ENCODE results near the gene THAP4.
"Not testable (repeated sequence)": the region's sequence is repeated elsewhere in the genome, so short reads cannot be mapped to it uniquely, and the experiment has no call there.

The THAP4 gene

DNA sequence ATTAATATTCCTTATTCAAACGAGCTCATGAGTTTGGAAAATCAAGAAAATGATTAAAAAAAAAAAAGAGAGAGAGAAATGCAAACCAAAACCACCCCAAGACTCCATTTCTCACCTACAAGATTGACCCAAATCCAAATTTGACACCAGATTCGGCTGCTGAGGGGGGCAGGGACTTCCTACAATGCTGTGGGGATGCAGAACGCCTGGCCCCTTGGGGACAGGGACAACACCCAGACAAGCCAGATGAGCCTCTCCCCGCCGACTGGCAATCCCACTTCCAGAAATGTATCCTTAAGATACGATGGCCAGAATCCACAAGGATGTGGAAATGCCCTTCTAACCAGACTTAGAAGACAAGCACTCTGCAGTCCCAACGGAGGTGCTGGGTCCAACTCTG is 57.7 kb downstream of the THAP4 start:
- DNase-seq: peak; percentile 10
- peaks cover 23% of the 10 kb centered on the region for H3K36me3 Mint-ChIP-seq
- CTCF ChIA-PET: no interaction called here

GRCh38 chr2:241577413-241578122 is 59.4 kb downstream of the THAP4 start:
- H3K36me3 Mint-ChIP-seq: peaks cover 10% of the 10 kb centered on the region
- CTCF ChIA-PET: no interaction called here

More for the DNA sequence above, 57.7 kb downstream of the THAP4 start:
- no peaks in the 10 kb centered on the region for H3K4me1 Mint-ChIP-seq
- peaks cover 7% of the 10 kb centered on the region for H3K9me3 Mint-ChIP-seq
- no peak overlapping the region for H3K27ac Mint-ChIP-seq
- no peaks in the 10 kb centered on the region for H3K27me3 Mint-ChIP-seq
- H3K4me3 Mint-ChIP-seq: no peak overlapping the region

GRCh38 chr2:241576293-241576654 is 60.7 kb downstream of the THAP4 start:
- H3K36me3 Mint-ChIP-seq: peaks cover 2% of the 10 kb centered on the region
- CTCF ChIA-PET: no interaction called here
- H3K9me3 Mint-ChIP-seq: no peaks in the 10 kb centered on the region
- no peak overlapping the region for H3K27ac Mint-ChIP-seq
- H3K4me3 Mint-ChIP-seq: no peak overlapping the region
- no peaks in the 10 kb centered on the region for H3K27me3 Mint-ChIP-seq
- peak; percentile 18 for DNase-seq
- no peaks in the 10 kb centered on the region for H3K4me1 Mint-ChIP-seq

More at GRCh38 chr2:241577413-241578122, 59.4 kb downstream of the THAP4 start:
- Mint-ChIP-seq H3K9me3 (peaks cover 7% of the 10 kb centered on the region), H3K27me3 (no peaks in the 10 kb centered on the region), H3K27ac (no peak overlapping the region), H3K4me1 (no peaks in the 10 kb centered on the region), H3K4me3 (no peak overlapping the region)
- DNase-seq: peak; percentile 16

DNA sequence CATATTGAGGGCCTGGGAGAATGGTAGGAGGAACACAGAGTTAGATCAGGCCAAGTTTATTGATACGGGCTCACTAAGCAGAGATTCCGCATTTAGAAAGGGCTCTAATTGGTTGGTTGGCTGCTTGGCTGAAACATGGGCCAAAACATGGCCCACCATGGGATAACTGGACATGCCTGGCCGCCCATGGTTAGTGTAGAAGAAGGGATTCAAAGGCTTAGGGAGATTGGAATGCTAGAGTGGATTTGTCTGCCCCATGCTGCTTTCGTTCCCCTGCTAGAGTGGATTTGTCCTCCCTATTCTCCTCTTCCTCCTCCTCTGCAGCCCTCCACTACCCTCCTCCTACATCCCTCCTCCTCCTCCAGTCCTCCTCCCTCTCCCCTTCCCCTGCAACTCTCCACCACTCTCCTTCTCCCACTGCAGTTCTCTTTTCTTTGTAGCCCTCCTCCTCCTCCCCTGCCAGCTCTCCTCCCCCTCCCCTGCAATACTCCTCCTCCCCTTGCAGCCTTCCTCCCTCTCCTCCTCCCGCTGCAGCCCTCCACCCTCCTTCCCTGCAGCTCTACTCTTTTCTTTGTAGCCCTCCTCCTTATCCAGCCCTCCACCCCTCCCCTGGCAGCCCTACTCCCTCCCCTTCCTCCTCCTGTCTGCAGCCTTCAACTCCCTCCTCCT is 61.2 kb downstream of the THAP4 start:
- Mint-ChIP-seq H3K4me3 (no peak overlapping the region), H3K27ac (no peak overlapping the region), H3K4me1 (no peaks in the 10 kb centered on the region), H3K36me3 (peaks cover 2% of the 10 kb centered on the region), H3K27me3 (no peaks in the 10 kb centered on the region), H3K9me3 (no peaks in the 10 kb centered on the region)
- CTCF ChIA-PET: no interaction called here
- DNase-seq: peak; percentile 19

DNA sequence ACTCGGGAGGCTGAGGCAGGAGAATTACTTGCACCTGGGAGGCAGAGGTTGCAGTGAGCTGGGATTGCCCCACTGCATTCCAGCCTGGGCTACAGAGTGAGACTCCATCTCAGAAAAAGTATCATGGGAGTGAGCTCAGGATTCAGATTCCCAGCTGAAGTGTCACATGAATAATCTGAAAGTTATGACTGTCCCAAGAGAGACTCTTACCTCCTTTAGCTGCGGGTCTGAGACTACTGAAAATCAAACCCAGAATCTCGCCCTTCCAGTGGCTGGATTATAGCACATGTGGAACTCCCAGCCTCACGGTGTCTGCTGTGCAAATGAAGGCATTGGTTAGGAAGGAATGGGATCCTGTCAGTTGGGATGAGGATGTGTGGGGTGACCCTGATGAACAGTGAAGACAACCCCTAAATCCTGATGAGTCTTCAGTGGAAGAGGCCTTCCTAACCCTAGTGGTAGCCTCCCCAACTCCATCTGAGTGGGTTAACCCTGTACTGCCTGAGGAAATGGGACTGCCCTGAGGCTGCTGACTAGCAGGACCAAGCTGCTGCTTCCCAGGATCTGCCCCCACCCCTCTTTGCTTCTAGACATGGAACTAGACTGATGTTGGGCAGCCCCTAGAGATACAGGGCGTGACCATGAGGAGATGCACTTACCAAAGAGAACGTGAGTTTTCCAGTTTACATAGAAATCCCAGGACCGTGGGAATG is 61.9 kb downstream of the THAP4 start:
- CTCF ChIA-PET: no interaction called here
- peak; percentile 19 for DNase-seq
- Mint-ChIP-seq H3K4me1 (no peaks in the 10 kb centered on the region), H3K9me3 (no peaks in the 10 kb centered on the region), H3K27ac (no peak overlapping the region), H3K4me3 (no peak overlapping the region), H3K27me3 (no peaks in the 10 kb centered on the region), H3K36me3 (peaks cover under 1% of the 10 kb centered on the region)

DNA sequence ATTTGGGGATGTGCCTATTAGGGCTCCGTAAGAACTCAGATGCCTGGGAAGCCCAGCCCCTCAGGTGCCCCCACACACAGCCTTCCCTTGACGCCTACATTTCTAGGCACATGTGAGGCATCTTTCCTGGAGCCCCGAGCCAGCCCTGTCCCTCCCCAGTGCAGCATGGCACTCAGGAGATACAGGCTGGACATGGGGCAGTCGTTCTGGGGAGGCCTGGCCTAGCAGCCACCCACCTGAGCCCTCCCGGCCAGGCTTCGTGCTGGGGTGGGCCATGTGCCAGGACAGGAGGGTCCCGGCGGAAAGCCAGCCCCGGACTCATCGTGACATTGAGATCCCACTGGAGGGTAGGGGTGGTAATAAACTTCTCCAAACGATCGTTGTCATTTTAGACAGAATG is 63.2 kb downstream of the THAP4 start:
- H3K27ac Mint-ChIP-seq: no peak overlapping the region
- H3K9me3 Mint-ChIP-seq: no peaks in the 10 kb centered on the region
- H3K4me3 Mint-ChIP-seq: no peak overlapping the region
- no peaks in the 10 kb centered on the region for H3K27me3 Mint-ChIP-seq
- DNase-seq: peak; percentile 16
- CTCF ChIA-PET: no interaction called here
- no peaks in the 10 kb centered on the region for H3K36me3 Mint-ChIP-seq
- H3K4me1 Mint-ChIP-seq: no peaks in the 10 kb centered on the region

- H3K9me3 Mint-ChIP-seq, H3K27ac Mint-ChIP-seq, H3K36me3 Mint-ChIP-seq, H3K27me3 Mint-ChIP-seq, H3K4me1 Mint-ChIP-seq, CTCF ChIA-PET, H3K4me3 Mint-ChIP-seq: not testable (repeated sequence)
- DNase-seq: peak; percentile 3
These were observed 63.9 kb downstream of the THAP4 start for GRCh38 chr2:241572915-241573651.

- no peaks in the 10 kb centered on the region for H3K36me3 Mint-ChIP-seq
- no peaks in the 10 kb centered on the region for H3K9me3 Mint-ChIP-seq
- no peaks in the 10 kb centered on the region for H3K4me1 Mint-ChIP-seq
- no peak overlapping the region for H3K27ac Mint-ChIP-seq
- H3K4me3 Mint-ChIP-seq: no peak overlapping the region
- peak; percentile 14 for DNase-seq
- H3K27me3 Mint-ChIP-seq: no peaks in the 10 kb centered on the region
- CTCF ChIA-PET: no interaction called here
These were observed 64.9 kb downstream of the THAP4 start for GRCh38 chr2:241571821-241572620.

GRCh38 chr2:241570961-241571581 is 65.9 kb downstream of the THAP4 start:
- H3K4me3 Mint-ChIP-seq: no peak overlapping the region
- H3K36me3 Mint-ChIP-seq: no peaks in the 10 kb centered on the region
- H3K27ac Mint-ChIP-seq: no peak overlapping the region
- CTCF ChIA-PET: no interaction called here
- H3K27me3 Mint-ChIP-seq: no peaks in the 10 kb centered on the region
- H3K9me3 Mint-ChIP-seq: no peaks in the 10 kb centered on the region
- peak; percentile 14 for DNase-seq
- no peaks in the 10 kb centered on the region for H3K4me1 Mint-ChIP-seq

- Mint-ChIP-seq H3K36me3 (no peaks in the 10 kb centered on the region), H3K27ac (no peak overlapping the region), H3K9me3 (no peaks in the 10 kb centered on the region), H3K27me3 (no peaks in the 10 kb centered on the region), H3K4me1 (no peaks in the 10 kb centered on the region), H3K4me3 (no peak overlapping the region)
- peak; percentile 1 for DNase-seq
- CTCF ChIA-PET: no interaction called here
These were observed 67.1 kb downstream of the THAP4 start for GRCh38 chr2:241569831-241570281.

DNA sequence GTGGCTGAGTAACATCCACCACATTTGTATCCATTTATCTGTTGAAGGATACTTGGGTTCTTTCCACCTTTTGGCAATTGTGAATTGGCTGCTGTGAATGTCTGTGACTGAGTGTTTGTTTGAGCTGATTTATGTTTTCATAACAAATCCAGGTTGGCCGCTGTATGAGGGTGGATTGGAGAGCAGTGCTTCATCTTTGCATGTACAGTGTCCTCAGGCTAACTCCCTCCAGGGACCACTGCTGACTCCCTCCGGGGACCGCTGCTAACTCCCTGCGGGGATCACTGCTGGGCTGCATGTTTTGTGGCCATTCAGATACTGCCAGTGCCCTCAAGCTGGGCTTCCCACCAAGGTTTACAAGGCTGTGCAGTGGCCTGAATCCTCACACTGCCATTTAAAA is 68.2 kb downstream of the THAP4 start:
- Mint-ChIP-seq H3K27ac (no peak overlapping the region), H3K4me1 (no peaks in the 10 kb centered on the region), H3K4me3 (no peak overlapping the region), H3K9me3 (no peaks in the 10 kb centered on the region), H3K27me3 (no peaks in the 10 kb centered on the region), H3K36me3 (no peaks in the 10 kb centered on the region)
- CTCF ChIA-PET: no interaction called here
- DNase-seq: no peak

DNA sequence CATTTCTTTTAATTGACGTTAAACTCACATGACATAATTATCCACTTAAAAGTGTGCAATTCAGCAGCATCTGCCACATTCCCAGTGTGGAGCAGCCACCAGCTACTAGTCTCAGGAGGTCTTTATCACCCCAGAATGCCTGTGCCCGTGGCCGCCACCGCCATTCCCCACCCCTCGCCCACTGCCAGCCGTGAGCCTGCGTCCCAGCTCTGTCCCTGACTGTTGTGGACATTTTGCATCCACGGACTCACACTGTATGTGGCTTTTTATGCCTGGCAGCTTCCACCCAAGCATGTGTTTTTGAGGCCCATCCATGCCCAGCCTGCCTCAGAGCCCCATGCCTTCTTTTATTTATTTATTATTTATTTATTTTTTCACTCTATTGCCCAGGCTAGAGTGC is 69.2 kb downstream of the THAP4 start:
- H3K4me1 Mint-ChIP-seq: no peaks in the 10 kb centered on the region
- H3K27ac Mint-ChIP-seq: no peak overlapping the region
- H3K9me3 Mint-ChIP-seq: no peaks in the 10 kb centered on the region
- no peaks in the 10 kb centered on the region for H3K27me3 Mint-ChIP-seq
- CTCF ChIA-PET: interaction anchor here (1.3 kb wide), 1 partner anchor 21 kb away, joined by 3 read pairs; no protein-coding TSS in a partner anchor
- no peak overlapping the region for H3K4me3 Mint-ChIP-seq
- no peak for DNase-seq
- H3K36me3 Mint-ChIP-seq: no peaks in the 10 kb centered on the region

DNA sequence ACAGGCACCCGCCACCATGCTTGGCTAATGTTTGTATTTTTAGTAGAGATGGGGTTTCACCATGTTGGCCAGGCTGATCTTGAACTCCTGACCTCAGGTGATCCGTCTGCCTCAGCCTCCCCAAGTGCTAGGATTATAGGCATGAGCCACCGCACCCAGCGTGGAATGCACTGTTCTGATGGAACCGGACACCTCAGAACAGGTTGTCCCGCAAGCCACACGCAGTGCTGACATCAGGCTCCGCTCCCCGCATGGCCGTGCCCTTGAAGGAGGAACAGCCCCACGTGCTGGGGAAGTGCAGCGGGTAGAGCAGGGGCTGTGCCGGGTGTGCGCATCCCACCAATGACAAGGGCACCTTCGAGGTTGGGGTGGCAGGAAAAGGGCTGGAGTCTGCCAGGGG is 69.7 kb downstream of the THAP4 start:
- not testable (repeated sequence) for H3K27ac Mint-ChIP-seq, H3K27me3 Mint-ChIP-seq, DNase-seq, H3K36me3 Mint-ChIP-seq, H3K9me3 Mint-ChIP-seq, H3K4me1 Mint-ChIP-seq, H3K4me3 Mint-ChIP-seq
- CTCF ChIA-PET: interaction anchor here (1.3 kb wide), 1 partner anchor 20 kb away, joined by 3 read pairs; no protein-coding TSS in a partner anchor
